Measurements from ENCODE around the gene PIK3AP1. TPM values are rescaled to one million over a fixed set of nuclear protein-coding genes. Genes with fewer than 3 reads are reported as not detected.

Gene PIK3AP1
- polyA plus RNA-seq, 1 of the 3 experiments (the other 2 are of a cell fraction) = 0.07 TPM

- WGBS (ENCODE audit: low lambda C conversion rate) = 84% methylated on average over 4 of the region's 4 CpGs
- Histone ChIP-seq H3K4me3 (ENCODE audit: low read depth in 2 of 2, low read length in 1 of 2) (no peak overlapping the region), H3K36me3 (replicated peaks in 1 of 2; ENCODE audit: control insufficient read depth in 1 of 2, insufficient read depth in 2 of 2, low read length in 1 of 2) (no peaks in the 10 kb centered on the region), H3K9me2 (no peaks in the 10 kb centered on the region), H3K79me2 (ENCODE audit: insufficient read depth) (no peaks in the 10 kb centered on the region), H4K20me1 (ENCODE audit: insufficient read depth) (no peaks in the 10 kb centered on the region), H3K27ac (ENCODE audit: low read depth in 2 of 2, low read length in 1 of 2) (no peak overlapping the region), H3K27me3 (ENCODE audit: insufficient read depth) (peaks cover 8% of the 10 kb centered on the region; the same call in 1 of the 2 replicates), H3F3A (replicated peaks; ENCODE audit: insufficient read depth) (no peaks in the 10 kb centered on the region), H3K9me3 (no peaks in the 10 kb centered on the region), H3K4me1 (ENCODE audit: control insufficient read depth in 1 of 2, insufficient read depth in 2 of 2, low read depth in 1 of 2, low read length in 1 of 2) (no peaks in the 10 kb centered on the region), H2AFZ (ENCODE audit: low read depth) (no peak overlapping the region), H3K9ac (no peak overlapping the region), H3K4me2 (no peak overlapping the region)
- TF ChIP-seq YY1 (IDR thresholded peaks at IDR 0.05; ENCODE audit: low read depth) (no peak), TAF1 (IDR thresholded peaks at IDR 0.05; ENCODE audit: borderline replicate concordance, low read depth, low read length) (no peak), ZBTB33 (IDR thresholded peaks at IDR 0.05; ENCODE audit: borderline replicate concordance, low read depth) (no peak), SMC3 (IDR thresholded peaks at IDR 0.05; ENCODE audit: low read depth, low read length) (no peak), MXI1 (IDR thresholded peaks at IDR 0.05; ENCODE audit: low read depth, low read length) (no peak), USF1 (IDR thresholded peaks at IDR 0.05; ENCODE audit: borderline replicate concordance, low read depth) (no peak), REST (IDR thresholded peaks at IDR 0.05; ENCODE audit: low read depth, low read length) (no peak), TCF12 (IDR thresholded peaks at IDR 0.05) (no peak)
- TF ChIP-seq, protein P1, sequence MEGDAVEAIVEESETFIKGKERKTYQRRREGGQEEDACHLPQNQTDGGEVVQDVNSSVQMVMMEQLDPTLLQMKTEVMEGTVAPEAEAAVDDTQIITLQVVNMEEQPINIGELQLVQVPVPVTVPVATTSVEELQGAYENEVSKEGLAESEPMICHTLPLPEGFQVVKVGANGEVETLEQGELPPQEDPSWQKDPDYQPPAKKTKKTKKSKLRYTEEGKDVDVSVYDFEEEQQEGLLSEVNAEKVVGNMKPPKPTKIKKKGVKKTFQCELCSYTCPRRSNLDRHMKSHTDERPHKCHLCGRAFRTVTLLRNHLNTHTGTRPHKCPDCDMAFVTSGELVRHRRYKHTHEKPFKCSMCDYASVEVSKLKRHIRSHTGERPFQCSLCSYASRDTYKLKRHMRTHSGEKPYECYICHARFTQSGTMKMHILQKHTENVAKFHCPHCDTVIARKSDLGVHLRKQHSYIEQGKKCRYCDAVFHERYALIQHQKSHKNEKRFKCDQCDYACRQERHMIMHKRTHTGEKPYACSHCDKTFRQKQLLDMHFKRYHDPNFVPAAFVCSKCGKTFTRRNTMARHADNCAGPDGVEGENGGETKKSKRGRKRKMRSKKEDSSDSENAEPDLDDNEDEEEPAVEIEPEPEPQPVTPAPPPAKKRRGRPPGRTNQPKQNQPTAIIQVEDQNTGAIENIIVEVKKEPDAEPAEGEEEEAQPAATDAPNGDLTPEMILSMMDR (IDR thresholded peaks at IDR 0.05) = no peak
- ChIA-PET CTCF (interaction anchor here (0.9 to 1.2 kb wide), 2 partner anchors 14 to 261 kb away, joined by 3 read pairs; no protein-coding TSS in a partner anchor), POLR2A (no interaction called here)
- no peak for DNase-seq
Measured at GRCh38 chr10:96595741-96596140, 124.6 kb downstream of the PIK3AP1 start.
